HG03575 (cell line): ENCODE data around the gene DNAJC18.
A peak's percentile ranks its signal among the peaks of the same experiment; 100 is the strongest.
"Not testable (repeated sequence)": the region's sequence is repeated elsewhere in the genome, so short reads cannot be mapped to it uniquely, and the experiment has no call there.

Experiments used
- ATAC-seq: cut with Tn5 transposase; IDR thresholded peaks from one replicate; pipeline ENCODE4 v1.9.1; 2021; ENCODE audit not compliant: unreplicated experiment, insufficient number of reproducible peaks, low FRiP score; ENCODE audit errors: extremely low read depth

DNAJC18 gene

DNA sequence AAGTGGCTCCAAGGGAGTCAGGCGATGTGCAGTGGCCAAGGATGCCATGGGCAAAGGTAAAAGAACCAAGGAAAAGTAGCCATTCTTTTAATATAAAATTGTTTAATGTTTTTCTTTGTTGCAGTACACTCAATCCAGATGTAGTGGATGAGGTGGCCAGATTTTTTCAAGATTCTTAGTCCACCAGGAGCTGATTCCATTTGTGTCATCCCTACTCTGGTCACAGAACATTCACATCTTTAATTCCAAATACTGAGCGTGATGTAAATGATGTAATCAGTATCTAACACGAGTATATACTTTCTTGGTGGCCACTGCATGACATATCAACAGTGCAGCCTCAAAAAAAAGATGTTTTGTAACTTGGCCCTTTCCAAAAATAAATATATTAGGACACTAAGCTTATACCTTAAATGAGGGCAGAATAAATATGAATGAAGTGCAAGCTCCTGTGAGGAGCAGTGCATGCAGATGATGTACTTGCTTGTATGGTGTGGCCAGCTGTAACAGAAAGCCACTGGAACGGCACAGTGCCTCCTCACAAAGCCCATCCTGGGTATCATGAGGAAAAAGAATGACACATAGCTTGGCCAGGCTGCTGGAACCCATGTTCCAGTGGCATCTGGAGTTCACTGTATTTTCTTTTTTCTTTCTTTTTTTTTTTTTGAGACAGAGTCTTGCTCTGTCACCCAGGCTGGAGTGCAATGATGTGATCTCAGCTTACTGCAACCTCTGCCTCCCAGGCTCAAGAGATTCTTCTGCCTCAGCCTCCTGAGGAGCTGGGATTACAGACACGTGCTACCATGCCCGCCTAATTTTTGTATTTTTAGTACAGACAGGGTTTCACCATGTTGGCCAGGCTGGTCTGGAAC, 29.0 kb downstream of the DNAJC18 start:
- ATAC-seq = no peak

DNA sequence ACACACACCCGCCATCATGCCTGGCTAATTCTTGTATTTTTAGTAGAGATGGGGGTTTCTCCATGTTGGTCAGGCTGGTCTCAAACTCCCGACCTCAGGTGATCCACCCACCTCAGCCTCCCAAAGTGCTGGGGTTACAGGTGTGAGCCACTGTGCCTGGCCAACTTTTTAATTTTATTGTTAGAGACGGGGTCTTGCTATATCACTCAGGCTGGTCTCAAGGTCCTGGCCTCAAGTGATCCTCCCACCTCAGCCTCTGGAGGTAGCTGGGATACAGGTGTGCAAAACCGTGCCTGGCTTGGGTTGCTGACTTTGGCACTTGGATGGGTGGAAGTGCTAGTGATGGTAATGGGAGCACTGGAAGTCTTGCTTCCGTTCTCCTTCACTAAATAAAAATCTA, 30.2 kb downstream of the DNAJC18 start:
- not testable (repeated sequence) for ATAC-seq

- ATAC-seq = no peak
Observed at GRCh38 chr5:139408191-139408590, 31.1 kb downstream of the DNAJC18 start.

DNA sequence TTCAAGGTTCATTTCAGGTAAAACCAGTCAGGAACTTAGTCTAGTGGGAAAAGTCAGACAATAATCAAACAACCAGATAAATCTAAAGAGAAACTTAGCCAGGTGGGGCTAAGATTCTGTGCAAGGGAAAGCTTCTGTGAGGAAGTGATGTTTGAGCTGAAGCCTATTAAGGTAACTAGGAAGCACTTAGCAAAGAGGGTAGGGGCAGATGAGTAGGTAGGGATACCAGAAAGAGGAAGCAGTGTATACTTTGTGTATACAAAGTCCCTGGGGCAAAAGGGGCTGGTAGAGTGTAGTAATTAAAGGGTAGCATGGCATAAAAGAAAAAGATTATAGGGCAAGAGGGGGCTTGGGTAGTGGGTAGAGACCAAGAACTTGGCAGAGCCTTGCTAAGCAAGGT, 31.8 kb downstream of the DNAJC18 start:
- no peak for ATAC-seq

GRCh38 chr5:139406963-139407362, 32.4 kb downstream of the DNAJC18 start:
- ATAC-seq = no peak

GRCh38 chr5:139404484-139404840, 34.9 kb downstream of the DNAJC18 start:
- ATAC-seq = no peak

- peak; percentile 67 for ATAC-seq
Observed at GRCh38 chr5:139403787-139404483, 35.4 kb downstream of the DNAJC18 start, which contains the start of gene SPATA24. TSS of gene SPATA24 (minus strand) at chr5:139404089. CDS start at chr5:139404060, 29 bp downstream.

DNA sequence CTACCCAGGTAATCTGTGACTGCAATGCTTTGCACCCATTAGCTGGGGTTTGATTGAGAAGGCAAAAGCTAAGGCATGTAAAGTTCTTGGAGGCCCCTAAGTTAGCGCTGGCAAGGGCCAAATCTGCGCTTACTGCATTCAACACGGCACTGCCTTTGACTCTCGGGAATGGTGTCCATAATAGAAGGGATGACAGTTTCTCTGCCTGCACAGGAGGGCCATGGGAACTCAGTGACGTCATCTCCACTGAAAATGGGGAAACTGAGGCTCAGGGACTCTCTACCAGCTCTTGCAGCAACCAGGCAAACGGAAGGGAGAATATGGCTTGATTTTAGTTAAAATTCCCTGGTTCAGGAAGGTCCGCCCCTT, 35.9 kb downstream of the DNAJC18 start:
- no peak for ATAC-seq

DNA sequence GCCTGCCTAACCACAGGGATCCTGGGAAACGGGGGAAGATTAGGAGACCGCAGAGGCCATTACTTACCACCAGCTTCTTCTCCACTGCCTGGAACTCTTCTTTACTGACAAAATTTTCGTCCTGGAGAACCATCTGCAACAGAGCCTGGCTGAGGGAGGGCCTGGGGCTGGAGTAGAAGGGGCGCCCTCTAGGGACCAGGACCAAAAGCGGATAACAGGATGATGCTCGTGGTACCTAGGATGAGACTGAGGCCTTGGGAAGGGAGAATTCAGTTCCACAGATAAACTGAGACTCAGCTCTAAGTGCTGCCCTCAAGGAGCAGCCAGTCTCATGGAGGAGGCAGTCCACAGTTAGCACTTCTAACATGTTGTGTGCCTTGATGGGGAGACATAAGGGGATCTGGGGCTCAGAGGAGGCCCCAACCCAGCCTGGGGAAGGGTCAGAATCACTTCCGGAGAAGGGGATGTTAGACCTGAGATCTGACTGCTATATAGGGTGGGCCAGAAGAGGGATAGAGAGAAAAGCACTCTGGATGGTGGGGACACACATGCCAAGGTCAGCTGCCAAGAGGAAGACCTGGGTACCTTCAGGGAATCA, 36.7 kb downstream of the DNAJC18 start:
- no peak for ATAC-seq

DNA sequence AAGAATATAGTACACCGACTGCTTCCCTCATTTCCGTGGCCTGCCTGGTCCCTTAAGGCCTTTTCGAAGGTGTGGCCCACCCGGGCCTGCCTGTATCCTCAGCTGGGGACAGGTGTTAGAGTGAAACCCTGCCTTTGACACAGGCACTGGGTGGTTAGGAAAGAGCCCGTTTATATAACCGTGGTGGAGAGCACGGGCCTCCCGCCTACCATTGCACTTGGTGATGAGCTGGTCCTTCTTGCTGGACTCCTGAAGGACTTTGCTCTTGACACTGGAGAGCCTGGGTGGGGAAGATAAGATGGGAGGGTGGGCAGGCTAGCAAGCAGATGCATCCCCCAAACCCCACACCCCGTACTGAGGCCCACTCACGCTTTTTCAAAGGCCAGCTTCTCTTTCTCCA, 37.8 kb downstream of the DNAJC18 start:
- no peak for ATAC-seq

- no peak for ATAC-seq
Observed at GRCh38 chr5:139399501-139400121, 39.7 kb downstream of the DNAJC18 start.

DNA sequence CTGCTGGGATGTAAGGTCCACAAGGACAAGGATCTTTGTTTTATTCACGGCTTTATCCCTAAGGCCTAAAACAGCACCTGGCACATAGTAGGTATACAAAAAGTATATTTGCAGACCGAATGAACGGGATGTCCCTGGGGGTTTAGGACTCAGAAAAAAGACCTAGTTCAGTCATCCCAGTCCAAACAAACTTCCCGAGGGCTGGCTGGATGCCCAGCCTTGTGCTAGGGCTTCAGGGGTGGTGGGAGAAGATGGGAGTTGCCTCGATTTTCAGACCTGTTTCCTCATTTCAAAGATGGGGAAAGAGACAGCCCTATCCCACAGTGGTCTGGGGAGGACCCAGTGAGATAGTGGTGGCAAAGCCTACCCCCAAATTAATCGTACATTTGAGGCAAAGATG, 41.4 kb downstream of the DNAJC18 start:
- no peak for ATAC-seq

- ATAC-seq = no peak
Observed at GRCh38 chr5:139396691-139397090, 42.6 kb downstream of the DNAJC18 start.

GRCh38 chr5:139395844-139396640, 43.3 kb downstream of the DNAJC18 start:
- no peak for ATAC-seq

GRCh38 chr5:139394654-139395566, 44.4 kb downstream of the DNAJC18 start, which contains the start of gene PROB1:
TSS of gene PROB1 (minus strand) at chr5:139395104. CDS start at chr5:139395081, 23 bp downstream.
- ATAC-seq = no peak

DNA sequence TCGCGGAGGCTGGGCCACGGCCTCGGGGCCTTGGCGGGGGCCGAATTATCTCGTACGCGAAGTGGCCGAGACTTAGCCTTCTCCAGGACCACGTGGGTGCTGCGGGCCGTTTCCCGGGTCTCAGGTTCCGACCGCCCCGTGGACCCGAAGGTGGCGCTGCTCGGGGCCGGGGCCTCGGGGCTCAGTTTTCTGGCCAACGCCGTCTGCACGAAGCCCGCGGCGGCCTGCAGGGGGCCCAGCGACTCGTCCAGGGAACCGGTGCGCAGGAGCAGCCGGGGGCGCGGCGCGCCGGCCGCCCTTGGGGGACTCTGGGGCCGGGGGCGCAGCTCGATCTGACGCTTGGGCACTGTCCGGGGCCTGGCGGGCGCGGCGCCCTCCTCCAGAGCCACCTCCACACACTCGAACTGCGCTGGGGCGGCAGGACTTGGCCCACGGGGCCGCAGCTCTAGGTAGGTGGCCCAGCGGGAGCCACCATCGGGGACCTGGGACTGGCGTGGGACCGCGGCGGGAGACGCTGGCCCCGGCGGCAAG, 45.1 kb downstream of the DNAJC18 start:
- no peak for ATAC-seq

- no peak for ATAC-seq
Observed at GRCh38 chr5:139393497-139394122, 45.7 kb downstream of the DNAJC18 start.
